H9 (cell line): ENCODE data around the gene SPTBN4. TPM values are rescaled to one million over a fixed set of nuclear protein-coding genes. Genes with fewer than 3 reads are reported as not detected.

Experiments
- DNase-seq: peaks from one replicate; pipeline ENCODE4 v3.0.0-alpha.2; 2017
- H2AFZ ChIP-seq: one replicate; pipeline ENCODE4 v1.6.1; 2013; ENCODE audit warnings: mild to moderate bottlenecking, low read length, control low read depth, moderate library complexity
- H2AK5ac ChIP-seq: 2 replicates; pipeline ENCODE4 v1.6.1; 2013; ENCODE audit warnings: low read length, control low read depth, mixed read lengths; ENCODE audit not compliant: insufficient read length
- H2BK120ac ChIP-seq: one replicate; pipeline ENCODE4 v1.6.1; 2013; ENCODE audit warnings: low read depth, mild to moderate bottlenecking, low read length, control low read depth, inconsistent platforms; ENCODE audit not compliant: poor library complexity, severe bottlenecking
- H2BK12ac ChIP-seq: 2 replicates; pipeline ENCODE4 v1.6.1; 2013; ENCODE audit warnings: low read length, control low read depth, mixed read lengths, low read depth; ENCODE audit not compliant: insufficient read length
- H2BK15ac ChIP-seq: 2 replicates; pipeline ENCODE4 v1.6.1; 2013; ENCODE audit warnings: low read depth, low read length, control low read depth
- H2BK20ac ChIP-seq: one replicate; pipeline ENCODE4 v1.6.1; 2013; ENCODE audit warnings: low read depth, mild to moderate bottlenecking, low read length, control low read depth, inconsistent platforms; ENCODE audit not compliant: poor library complexity, severe bottlenecking
- H2BK5ac ChIP-seq: 2 replicates; pipeline ENCODE4 v1.6.1; 2013; ENCODE audit warnings: low read length, control low read depth, mixed read lengths; ENCODE audit not compliant: insufficient read length
- H3K14ac ChIP-seq: 2 replicates; pipeline ENCODE4 v1.6.1; 2013; ENCODE audit warnings: low read length, control low read depth; ENCODE audit not compliant: insufficient read depth
- H3K18ac ChIP-seq: 2 replicates; pipeline ENCODE4 v1.6.1; 2013; ENCODE audit warnings: low read depth, mild to moderate bottlenecking, mixed read lengths, low read length, control low read depth; ENCODE audit not compliant: insufficient read length
- H3K23ac ChIP-seq: 2 replicates; pipeline ENCODE4 v1.6.1; 2013; ENCODE audit warnings: low read length, control low read depth, mixed read lengths, low read depth; ENCODE audit not compliant: insufficient read length
- H3K23me2 ChIP-seq: 2 replicates; pipeline ENCODE4 v1.6.1; 2013; ENCODE audit warnings: low read depth, mild to moderate bottlenecking, mixed read lengths, low read length, control low read depth; ENCODE audit not compliant: insufficient read length, poor library complexity, severe bottlenecking
- H3K27ac ChIP-seq: 2 replicates; pipeline ENCODE4 v1.5.1; 2013; ENCODE audit warnings: low read length, control low read depth, mixed read lengths, low read depth; ENCODE audit not compliant: insufficient read length
- H3K27me3 ChIP-seq: 2 replicates; pipeline ENCODE4 v1.6.1; 2013; ENCODE audit warnings: low read length, control low read depth, inconsistent platforms; ENCODE audit not compliant: insufficient read depth
- H3K4ac ChIP-seq: 2 replicates; pipeline ENCODE4 v1.6.1; 2013; ENCODE audit warnings: low read depth, mild to moderate bottlenecking, control low read depth, inconsistent platforms, low read length, moderate library complexity
- H3K4me1 ChIP-seq: 2 replicates; pipeline ENCODE4 v1.6.1; 2013; ENCODE audit warnings: low read length, control low read depth, inconsistent platforms; ENCODE audit not compliant: insufficient read depth
- H3K4me2 ChIP-seq: 2 replicates; pipeline ENCODE4 v1.6.1; 2013; ENCODE audit warnings: low read length, control low read depth, mixed read lengths; ENCODE audit not compliant: insufficient read length, insufficient read depth
- H3K56ac ChIP-seq: 2 replicates; pipeline ENCODE4 v1.6.1; 2013; ENCODE audit warnings: low read depth, mild to moderate bottlenecking, mixed read lengths, low read length, control low read depth; ENCODE audit not compliant: insufficient read length
- H3K79me1 ChIP-seq: 2 replicates; pipeline ENCODE4 v1.6.1; 2013; ENCODE audit warnings: low read depth, mild to moderate bottlenecking, moderate library complexity, low read length, control low read depth, inconsistent platforms; ENCODE audit not compliant: insufficient read depth, poor library complexity, severe bottlenecking
- H3K79me2 ChIP-seq: 2 replicates; pipeline ENCODE4 v1.6.1; 2013; ENCODE audit warnings: low read length, control low read depth, inconsistent platforms; ENCODE audit not compliant: insufficient read depth
- H3K9ac ChIP-seq: 2 replicates; pipeline ENCODE4 v1.6.1; 2013; ENCODE audit warnings: low read length, control low read depth, mixed read lengths; ENCODE audit not compliant: insufficient read length; ENCODE audit errors: extremely low read depth
- H3K9me3 ChIP-seq: one replicate; pipeline ENCODE4 v1.6.1; 2013; ENCODE audit warnings: low read depth, low read length, inconsistent platforms; ENCODE audit not compliant: control insufficient read depth
- H3T11ph ChIP-seq: one replicate; pipeline ENCODE4 v1.6.1; 2013; ENCODE audit warnings: mild to moderate bottlenecking, low read length, control low read depth, inconsistent platforms
- H4K20me1 ChIP-seq: one replicate; pipeline ENCODE4 v1.6.1; 2013; ENCODE audit not compliant: control insufficient read depth, insufficient read length, insufficient read depth
- H4K5ac ChIP-seq: 2 replicates; pipeline ENCODE4 v1.6.1; 2013; ENCODE audit warnings: low read depth, mild to moderate bottlenecking, mixed read lengths, low read length, control low read depth; ENCODE audit not compliant: insufficient read length
- H4K8ac ChIP-seq: replicated peaks from 2 replicates; pipeline ENCODE4 v1.6.1; 2013; ENCODE audit warnings: low read length, control low read depth, mixed read lengths, low read depth; ENCODE audit not compliant: insufficient read length
- H4K91ac ChIP-seq: 2 replicates; pipeline ENCODE4 v1.6.1; 2013; ENCODE audit warnings: low read depth, mild to moderate bottlenecking, moderate library complexity, mixed read lengths, low read length, control low read depth; ENCODE audit not compliant: insufficient read length
- H3K27ac Mint-ChIP-seq, 3 experiments: 2 replicates in 2 of 3; 3 replicates in 1 of 3; pipeline ENCODE4 v1.8.0; 2020 to 2021; ENCODE audit warnings: mixed read lengths in 3 of 3, mild to moderate bottlenecking in 1 of 3, moderate library complexity in 1 of 3
- H3K27me3 Mint-ChIP-seq: 2 replicates; pipeline ENCODE4 v1.8.0; 2021; ENCODE audit warnings: low read depth, mild to moderate bottlenecking, moderate library complexity, mixed read lengths
- H3K36me3 Mint-ChIP-seq, 3 experiments: 2 replicates in 2 of 3; 3 replicates in 1 of 3; pipeline ENCODE4 v1.8.0; 2020 to 2021; ENCODE audit warnings: low read depth in 3 of 3, mixed read lengths in 3 of 3; ENCODE audit not compliant: insufficient read depth in 1 of 3
- H3K4me1 Mint-ChIP-seq, 2 experiments: 2 replicates each; pipeline ENCODE4 v1.8.0; 2020; ENCODE audit warnings: mixed read lengths in 2 of 2
- H3K4me3 Mint-ChIP-seq, 2 experiments: 2 replicates in 1 of 2; 3 replicates in 1 of 2; pipeline ENCODE4 v1.8.0; 2020 to 2021; ENCODE audit warnings: mild to moderate bottlenecking in 2 of 2, mixed read lengths in 2 of 2, moderate library complexity in 1 of 2
- H3K9me3 Mint-ChIP-seq, 2 experiments: 2 replicates in 1 of 2; 3 replicates in 1 of 2; pipeline ENCODE4 v1.8.0; 2020; ENCODE audit warnings: mild to moderate bottlenecking in 2 of 2, mixed read lengths in 2 of 2, moderate library complexity in 1 of 2
- CTCF ChIP-seq: fragments of 200-600 bp; sonication (generic); conservative IDR thresholded peaks from 3 replicates; pipeline ENCODE4 v1.8.0; 2021; ENCODE audit warnings: antibody characterized with exemption, mild to moderate bottlenecking
- WGBS: extraction: QIAGEN DNeasy Blood & Tissue Kit; methylation state at CpG from one replicate; pipeline ENCODE4 v1.1.7; 2013; ENCODE audit warnings: missing lambda C conversion rate, low lambda C conversion rate, mixed read lengths; ENCODE audit not compliant: insufficient read length; ENCODE audit errors: extremely low coverage; 5-methylcytosine and 5-hydroxymethylcytosine counted together
- total RNA-seq: library from RNA; stranded (reverse); gene quantifications from 2 replicates; pipeline ENCODE4 v1.2.1, GENCODE V29; 2021

Gene SPTBN4
- total RNA-seq, 1 experiment from 2014 or later, result 2.9 TPM

GRCh38 chr19:40598121-40598917 lies 131.5 kb downstream of the SPTBN4 start:
- Histone ChIP-seq H2BK15ac (no peak overlapping the region), H4K5ac (no peak overlapping the region), H3K23me2 (peaks cover 17% of the 10 kb centered on the region), H2AK5ac (no peak overlapping the region), H2BK5ac (no peak overlapping the region), H2AFZ (no peak overlapping the region), H3K4me1 (peaks cover 7% of the 10 kb centered on the region), H4K8ac (no peak overlapping the region), H3K27ac (no peak overlapping the region), H3K9ac (no peak overlapping the region), H3K18ac (peak overlapping the region; percentile 91), H4K91ac (no peak overlapping the region), H3K27me3 (peaks cover 10% of the 10 kb centered on the region; the same call in 1 of the 2 replicates), H3T11ph (no peak overlapping the region), H2BK120ac (no peak overlapping the region), H3K56ac (no peak overlapping the region), H2BK12ac (no peak overlapping the region), H3K79me2 (no peaks in the 10 kb centered on the region), H4K20me1 (no peaks in the 10 kb centered on the region), H3K23ac (no peak overlapping the region), H3K4ac (no peak overlapping the region), H3K9me3 (no peaks in the 10 kb centered on the region), H3K79me1 (no peaks in the 10 kb centered on the region), H3K14ac (peak overlapping the region; percentile 94), H2BK20ac (no peak overlapping the region), H3K4me2 (peak overlapping the region; percentile 69)
- no peaks in the 10 kb centered on the region for H3K9me3 Mint-ChIP-seq
- H3K27ac Mint-ChIP-seq, result peak overlapping the region in 1 of 3 experiments; percentile 62; a peak in 3 of 7 replicates
- peak overlapping the region; percentile 77 to 88 for H3K4me3 Mint-ChIP-seq
- H3K4me1 Mint-ChIP-seq, result peaks cover 39 to 57% of the 10 kb centered on the region in 2 experiments
- peak; percentile 99 for TF ChIP-seq CTCF
- no CpG with 5 or more reads among the region's 46 CpGs for WGBS
- DNase-seq, result peak; percentile 92
- peaks cover 0 to 3% (median 0%) of the 10 kb centered on the region in 3 experiments; a peak in 2 of 7 replicates for H3K36me3 Mint-ChIP-seq
- H3K27me3 Mint-ChIP-seq, result peaks cover 59% of the 10 kb centered on the region
